ENCODE measurements around the gene MARVELD1.
"Not testable (repeated sequence)": the region's sequence is repeated elsewhere in the genome, so short reads cannot be mapped to it uniquely, and the experiment has no call there.

The MARVELD1 gene

DNA sequence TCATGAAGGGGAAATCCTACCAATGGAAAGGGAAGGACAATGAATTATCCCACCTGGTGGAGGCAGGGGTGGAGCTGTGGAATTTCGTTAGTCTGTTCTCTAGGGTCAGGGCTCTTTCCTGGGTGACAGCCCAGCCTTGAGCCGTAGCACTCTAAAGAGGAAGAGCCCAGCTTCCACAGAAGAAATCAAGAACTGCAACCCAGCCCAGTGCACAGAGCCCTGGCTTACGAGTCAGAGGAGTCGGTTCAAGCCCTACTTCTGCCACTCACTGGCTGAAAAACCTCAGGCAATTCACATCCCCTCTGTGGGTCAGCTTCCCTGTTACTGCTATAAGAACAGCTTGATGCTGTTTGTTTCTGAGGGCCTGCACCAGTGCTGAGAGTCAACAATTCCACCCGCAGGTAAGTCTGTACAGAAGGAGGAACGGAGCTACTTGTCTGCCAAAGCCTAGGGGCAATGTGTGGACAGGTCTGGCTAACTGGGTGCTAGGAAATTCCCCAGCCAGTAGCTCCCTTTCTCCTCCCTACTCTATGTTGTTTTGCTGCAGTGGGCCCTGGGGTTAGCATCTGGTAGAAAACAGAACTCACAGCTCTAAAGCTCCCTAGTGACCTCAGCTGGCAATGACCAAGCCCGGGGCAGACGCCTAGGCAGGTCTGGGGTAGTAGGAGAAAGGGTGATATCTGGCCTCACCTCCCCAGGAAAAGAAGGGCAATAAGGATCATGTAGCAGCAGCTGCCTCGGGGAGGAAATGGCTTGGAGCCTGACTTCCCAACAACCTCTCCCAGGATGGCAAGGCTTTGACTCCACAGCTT, 29.8 kb upstream of the MARVELD1 start:
- WGBS, 2 experiments: 82% methylated on average over 9 of the region's 9 CpGs
- no peak overlapping the region for H3K27ac ChIP-seq (ENCODE audit: insufficient read depth, low read depth, low read length, poor library complexity, severe bottlenecking)
- H3K9me3 ChIP-seq (ENCODE audit: control insufficient read depth, low read length): no peaks in the 10 kb centered on the region
- peaks cover 17% of the 10 kb centered on the region for H3K4me1 ChIP-seq (ENCODE audit: control insufficient read depth, insufficient read depth, low read length)
- H3K4me3 ChIP-seq (ENCODE audit: insufficient read depth, low read depth, low read length): no peak overlapping the region
- peaks cover 6% of the 10 kb centered on the region for H3K27me3 ChIP-seq (ENCODE audit: control insufficient read depth, insufficient read depth, low read length, poor library complexity, severe bottlenecking)
- no peaks in the 10 kb centered on the region for H3K36me3 ChIP-seq (ENCODE audit: control insufficient read depth, insufficient read depth, low read length)

DNA sequence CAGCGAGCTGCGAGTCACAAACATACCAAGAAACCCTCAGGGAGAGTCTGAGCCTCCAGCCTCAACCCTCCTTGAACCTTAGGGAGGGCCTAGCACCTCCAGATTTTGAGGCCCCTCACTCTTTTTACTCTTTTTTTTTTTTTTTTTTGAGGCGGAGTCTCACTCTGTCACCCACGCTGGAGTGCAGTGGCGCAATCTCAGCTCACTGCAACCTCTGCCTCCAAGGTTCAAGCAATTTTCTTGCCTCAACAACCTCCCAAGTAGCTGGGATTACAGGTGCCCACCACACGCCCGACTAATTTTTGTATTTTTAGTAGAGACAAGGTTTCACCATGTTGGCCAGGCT, 29.2 kb upstream of the MARVELD1 start:
- not testable (repeated sequence) for H3K27me3 ChIP-seq (ENCODE audit: control insufficient read depth, insufficient read depth, low read length, poor library complexity, severe bottlenecking); H3K9me3 ChIP-seq (ENCODE audit: control insufficient read depth, low read length); H3K36me3 ChIP-seq (ENCODE audit: control insufficient read depth, insufficient read depth, low read length); H3K4me3 ChIP-seq (ENCODE audit: insufficient read depth, low read depth, low read length); H3K27ac ChIP-seq (ENCODE audit: insufficient read depth, low read depth, low read length, poor library complexity, severe bottlenecking)
- WGBS, 2 experiments: 88 to 92% methylated on average over 7 of the region's 7 CpGs
- peaks cover 17% of the 10 kb centered on the region for H3K4me1 ChIP-seq (ENCODE audit: control insufficient read depth, insufficient read depth, low read length)

DNA sequence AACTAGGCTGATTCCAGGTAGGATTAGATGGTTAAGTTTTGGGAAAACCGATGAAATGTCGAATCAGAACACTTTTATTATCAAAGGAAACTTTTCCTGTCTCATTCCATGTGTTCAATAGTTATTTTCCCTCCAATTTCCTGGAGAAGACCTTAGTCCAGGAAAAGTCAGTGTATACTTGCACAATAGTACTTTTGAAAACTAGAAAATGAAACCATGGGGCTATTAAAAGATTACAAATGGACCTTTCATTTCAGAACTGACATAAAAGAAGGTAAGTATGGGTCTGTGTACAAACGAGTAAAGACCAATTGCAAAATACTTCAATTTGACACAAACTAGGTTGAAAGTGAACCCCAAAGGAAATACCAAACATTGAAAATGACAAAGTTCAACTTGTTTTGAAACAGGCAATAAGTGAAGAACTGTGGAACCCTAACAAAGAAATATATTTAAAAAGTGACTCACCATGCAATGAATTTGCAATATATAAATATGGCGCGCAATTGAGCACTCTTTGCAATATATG, 28.6 kb upstream of the MARVELD1 start:
- no peak overlapping the region for H3K27ac ChIP-seq (ENCODE audit: insufficient read depth, low read depth, low read length, poor library complexity, severe bottlenecking)
- no peaks in the 10 kb centered on the region for H3K36me3 ChIP-seq (ENCODE audit: control insufficient read depth, insufficient read depth, low read length)
- WGBS, 2 experiments: 93 to 99% methylated on average over 4 to 5 of the region's 5 CpGs
- H3K4me3 ChIP-seq (ENCODE audit: insufficient read depth, low read depth, low read length): no peak overlapping the region
- H3K27me3 ChIP-seq (ENCODE audit: control insufficient read depth, insufficient read depth, low read length, poor library complexity, severe bottlenecking): peaks cover 6% of the 10 kb centered on the region
- H3K9me3 ChIP-seq (ENCODE audit: control insufficient read depth, low read length): no peaks in the 10 kb centered on the region
- H3K4me1 ChIP-seq (ENCODE audit: control insufficient read depth, insufficient read depth, low read length): peaks cover 17% of the 10 kb centered on the region

DNA sequence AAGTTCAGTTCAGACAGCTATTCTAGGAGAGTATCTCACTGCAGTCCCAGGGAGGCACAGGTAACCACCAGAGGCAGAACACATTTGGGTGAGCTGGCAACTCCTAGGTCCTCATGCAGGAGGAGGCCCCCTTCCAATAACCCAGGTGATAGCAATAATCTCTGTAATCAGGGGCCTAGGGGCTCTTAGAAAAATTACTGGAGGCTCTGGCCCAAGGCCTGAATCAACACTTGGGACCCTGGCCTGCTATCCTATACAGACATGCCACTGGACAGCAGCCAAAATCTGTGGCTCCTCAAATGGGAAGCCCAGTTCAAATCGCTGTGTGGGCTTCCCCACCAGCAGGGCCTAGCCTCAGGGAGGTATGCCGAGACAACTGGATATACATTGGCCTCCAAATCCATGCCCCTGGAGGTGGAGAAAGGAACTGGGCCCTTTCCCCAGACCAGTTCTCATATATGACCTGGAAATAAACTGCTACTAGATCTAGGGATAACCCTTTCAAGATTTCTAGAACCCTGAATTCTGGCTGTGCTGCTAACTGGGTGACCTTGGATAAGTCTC, 28.1 kb upstream of the MARVELD1 start:
- no peak overlapping the region for H3K27ac ChIP-seq (ENCODE audit: insufficient read depth, low read depth, low read length, poor library complexity, severe bottlenecking)
- no peaks in the 10 kb centered on the region for H3K9me3 ChIP-seq (ENCODE audit: control insufficient read depth, low read length)
- H3K27me3 ChIP-seq (ENCODE audit: control insufficient read depth, insufficient read depth, low read length, poor library complexity, severe bottlenecking): peaks cover 6% of the 10 kb centered on the region
- peaks cover 17% of the 10 kb centered on the region for H3K4me1 ChIP-seq (ENCODE audit: control insufficient read depth, insufficient read depth, low read length)
- no peaks in the 10 kb centered on the region for H3K36me3 ChIP-seq (ENCODE audit: control insufficient read depth, insufficient read depth, low read length)
- no peak overlapping the region for H3K4me3 ChIP-seq (ENCODE audit: insufficient read depth, low read depth, low read length)
- WGBS, 2 experiments: 75 to 79% methylated on average over 2 of the region's 2 CpGs

DNA sequence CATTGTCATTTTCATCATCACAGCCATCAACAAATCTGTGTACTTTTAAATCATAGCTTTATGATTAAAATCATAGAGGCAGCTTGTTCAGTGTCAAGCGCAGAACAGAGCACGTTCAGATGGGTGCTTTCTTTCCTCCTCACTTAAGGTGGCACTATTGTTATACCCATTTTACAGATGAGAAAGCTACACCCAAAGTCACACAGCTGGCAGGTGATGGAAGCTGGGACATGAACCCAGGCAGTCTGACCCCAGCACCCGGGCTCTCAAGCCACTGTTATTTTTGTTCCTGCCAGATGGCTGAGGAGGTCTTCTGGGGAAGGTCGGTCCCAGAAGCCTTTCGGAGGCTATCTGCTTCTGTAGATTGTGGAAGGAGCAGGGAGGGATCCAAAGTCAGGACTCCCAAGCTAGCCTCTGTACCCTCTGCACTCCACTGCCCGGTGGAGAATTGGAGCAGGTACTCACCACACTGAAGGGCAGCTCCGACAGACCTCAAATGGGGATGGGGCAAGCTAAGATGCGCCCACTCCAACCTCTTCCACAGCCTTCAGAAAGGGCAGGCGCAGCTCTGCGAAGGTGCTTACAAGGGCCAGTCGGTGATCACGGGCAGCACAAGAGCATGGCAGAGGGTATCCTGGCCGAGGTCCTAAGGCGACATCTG, 27.1 kb upstream of the MARVELD1 start:
- Histone ChIP-seq H3K27me3 (ENCODE audit: control insufficient read depth, insufficient read depth, low read length, poor library complexity, severe bottlenecking) (peaks cover 6% of the 10 kb centered on the region), H3K4me1 (ENCODE audit: control insufficient read depth, insufficient read depth, low read length) (peaks cover 17% of the 10 kb centered on the region), H3K27ac (ENCODE audit: insufficient read depth, low read depth, low read length, poor library complexity, severe bottlenecking) (peak overlapping the region; percentile 50), H3K36me3 (ENCODE audit: control insufficient read depth, insufficient read depth, low read length) (no peaks in the 10 kb centered on the region), H3K4me3 (ENCODE audit: insufficient read depth, low read depth, low read length) (peak overlapping the region; percentile 80), H3K9me3 (ENCODE audit: control insufficient read depth, low read length) (no peaks in the 10 kb centered on the region)
- 24 to 27% methylated on average over 14 of the region's 14 CpGs for WGBS, 2 experiments

DNA sequence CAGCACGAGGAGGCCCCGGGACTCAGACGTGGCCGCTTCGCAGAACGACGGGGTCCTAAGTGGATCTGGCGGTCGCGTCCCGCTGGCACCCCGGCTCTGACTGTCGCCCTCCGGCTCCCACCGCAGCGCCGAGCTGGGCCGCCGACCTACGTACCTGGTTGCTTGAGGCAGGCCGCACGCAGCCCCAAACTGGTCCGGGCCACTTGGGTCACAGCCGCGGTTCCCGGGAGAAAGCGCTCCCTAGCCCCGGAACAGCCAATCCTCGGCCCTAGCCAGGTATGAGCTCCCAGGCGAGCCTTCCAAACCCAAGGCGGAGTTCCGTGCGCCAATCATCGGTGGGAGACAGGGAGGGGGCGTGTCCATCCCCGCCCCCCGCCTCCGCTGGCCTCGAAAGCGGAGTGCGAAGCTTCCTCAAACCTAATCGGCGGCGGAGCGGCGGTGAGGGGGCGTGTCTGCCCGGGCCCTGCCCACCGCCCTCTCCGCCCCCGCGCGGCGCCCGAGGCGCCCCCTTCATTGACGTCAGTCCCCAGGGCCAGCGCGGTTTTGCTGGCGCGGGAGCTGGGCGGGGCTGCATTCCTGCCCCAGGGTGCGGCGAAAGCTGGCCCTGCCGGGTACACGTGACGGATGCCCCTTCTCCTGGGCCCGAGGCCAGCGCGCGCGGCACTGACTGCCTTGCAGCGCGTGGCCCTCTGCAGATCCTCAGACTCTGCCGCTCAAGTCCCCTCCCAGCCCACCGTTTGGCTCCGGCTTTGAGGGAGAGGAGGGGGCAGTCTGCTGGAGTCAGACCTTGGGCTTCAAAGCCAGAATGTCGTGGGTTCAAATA, 26.4 kb upstream of the MARVELD1 start, which contains the start of gene AVPI1:
Gene AVPI1 (minus strand): TSS at position 280 of the 823 bp plus-strand sequence. CDS start 7,336 bp downstream, outside the sequence.
- Histone ChIP-seq H3K36me3 (ENCODE audit: control insufficient read depth, insufficient read depth, low read length) (no peaks in the 10 kb centered on the region), H3K4me3 (ENCODE audit: insufficient read depth, low read depth, low read length) (peak within 1 kb of the TSS; percentile 80), H3K9me3 (ENCODE audit: control insufficient read depth, low read length) (no peaks in the 10 kb centered on the region), H3K4me1 (ENCODE audit: control insufficient read depth, insufficient read depth, low read length) (peaks cover 17% of the 10 kb centered on the region), H3K27ac (ENCODE audit: insufficient read depth, low read depth, low read length, poor library complexity, severe bottlenecking) (peak within 1 kb of the TSS; percentile 50), H3K27me3 (ENCODE audit: control insufficient read depth, insufficient read depth, low read length, poor library complexity, severe bottlenecking) (peaks cover 6% of the 10 kb centered on the region)
- 1% methylated on average over 78 of the region's 78 CpGs for WGBS, 2 experiments

DNA sequence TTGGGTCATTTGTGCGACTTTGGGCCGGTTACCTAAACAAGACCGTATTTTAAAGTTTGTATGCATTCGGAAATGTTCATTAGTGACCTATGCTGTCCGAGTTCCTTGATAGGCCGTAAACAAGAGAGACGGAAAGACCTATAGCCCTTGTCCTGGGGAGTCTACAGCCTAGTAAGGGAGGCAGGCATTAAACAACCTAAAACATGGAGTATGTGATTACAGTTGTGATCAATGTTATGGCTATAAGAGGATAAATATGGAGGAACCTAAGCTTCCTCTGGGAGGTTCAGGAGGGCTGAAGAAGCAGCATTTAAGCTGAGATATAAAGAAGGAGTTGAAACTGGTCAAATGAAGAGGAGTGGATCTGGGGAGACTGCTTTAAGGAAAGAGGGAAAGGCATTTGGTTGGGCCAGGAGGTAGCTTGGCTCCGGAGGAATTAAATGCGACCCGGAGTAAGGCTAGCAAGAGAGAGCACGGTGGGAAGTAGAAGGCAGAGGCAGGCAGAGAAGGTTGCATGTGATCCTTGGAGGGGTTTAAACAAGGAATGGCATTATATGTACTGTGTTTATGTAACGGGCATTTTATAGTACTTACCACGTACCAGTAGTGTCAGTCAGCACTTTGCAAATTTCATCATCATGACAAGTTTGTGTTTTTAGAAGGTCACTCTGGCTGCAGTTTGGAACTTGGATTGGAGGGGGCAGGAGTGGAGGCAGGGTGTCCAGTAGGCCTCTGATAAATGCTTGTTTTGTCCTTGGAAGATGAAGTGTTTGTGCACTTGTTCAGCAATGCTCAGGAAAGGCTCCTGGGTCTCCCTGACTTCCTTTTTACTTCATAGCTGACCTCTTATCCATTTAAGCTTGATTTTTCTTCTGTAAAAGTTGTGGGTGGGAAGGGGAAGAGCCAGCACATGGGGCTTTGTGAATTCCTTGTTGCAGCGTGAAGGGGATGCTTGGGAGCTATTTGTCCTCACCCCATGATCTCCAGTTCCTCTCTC, 25.4 kb upstream of the MARVELD1 start:
- no peaks in the 10 kb centered on the region for H3K9me3 ChIP-seq (ENCODE audit: control insufficient read depth, low read length)
- H3K27me3 ChIP-seq (ENCODE audit: control insufficient read depth, insufficient read depth, low read length, poor library complexity, severe bottlenecking): peaks cover 6% of the 10 kb centered on the region
- H3K36me3 ChIP-seq (ENCODE audit: control insufficient read depth, insufficient read depth, low read length): no peaks in the 10 kb centered on the region
- no peak overlapping the region for H3K27ac ChIP-seq (ENCODE audit: insufficient read depth, low read depth, low read length, poor library complexity, severe bottlenecking)
- 79 to 83% methylated on average over 14 of the region's 14 CpGs for WGBS, 2 experiments
- H3K4me1 ChIP-seq (ENCODE audit: control insufficient read depth, insufficient read depth, low read length): peaks cover 17% of the 10 kb centered on the region
- H3K4me3 ChIP-seq (ENCODE audit: insufficient read depth, low read depth, low read length): peak overlapping the region; percentile 34

DNA sequence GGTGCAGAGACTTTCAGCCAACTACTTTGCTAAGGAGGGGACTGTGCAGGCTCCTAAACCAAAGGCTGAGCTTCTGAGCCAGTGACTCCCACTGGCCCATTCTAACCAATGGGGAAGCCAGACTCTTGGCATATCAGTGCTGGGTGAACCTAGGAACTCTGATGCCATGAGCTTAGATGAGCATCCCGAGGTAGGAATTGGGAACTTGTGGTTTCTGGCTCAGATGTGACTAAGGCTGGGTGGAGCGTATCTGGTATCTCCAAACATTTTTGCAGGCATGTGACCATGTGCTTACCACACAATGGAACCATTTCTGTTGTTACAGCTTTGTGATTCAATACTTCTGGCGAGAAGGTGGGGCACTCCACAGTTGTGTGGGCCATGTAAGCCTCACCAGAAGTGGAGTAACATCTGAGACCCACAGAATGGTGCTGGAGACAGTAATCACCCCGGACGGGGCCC, 23.9 kb upstream of the MARVELD1 start:
- Histone ChIP-seq H3K27ac (ENCODE audit: insufficient read depth, low read depth, low read length, poor library complexity, severe bottlenecking) (no peak overlapping the region), H3K9me3 (ENCODE audit: control insufficient read depth, low read length) (no peaks in the 10 kb centered on the region), H3K4me1 (ENCODE audit: control insufficient read depth, insufficient read depth, low read length) (peaks cover 17% of the 10 kb centered on the region), H3K36me3 (ENCODE audit: control insufficient read depth, insufficient read depth, low read length) (no peaks in the 10 kb centered on the region), H3K4me3 (ENCODE audit: insufficient read depth, low read depth, low read length) (no peak overlapping the region), H3K27me3 (ENCODE audit: control insufficient read depth, insufficient read depth, low read length, poor library complexity, severe bottlenecking) (peaks cover 6% of the 10 kb centered on the region)
- WGBS, 2 experiments: 90 to 95% methylated on average over 5 of the region's 5 CpGs

DNA sequence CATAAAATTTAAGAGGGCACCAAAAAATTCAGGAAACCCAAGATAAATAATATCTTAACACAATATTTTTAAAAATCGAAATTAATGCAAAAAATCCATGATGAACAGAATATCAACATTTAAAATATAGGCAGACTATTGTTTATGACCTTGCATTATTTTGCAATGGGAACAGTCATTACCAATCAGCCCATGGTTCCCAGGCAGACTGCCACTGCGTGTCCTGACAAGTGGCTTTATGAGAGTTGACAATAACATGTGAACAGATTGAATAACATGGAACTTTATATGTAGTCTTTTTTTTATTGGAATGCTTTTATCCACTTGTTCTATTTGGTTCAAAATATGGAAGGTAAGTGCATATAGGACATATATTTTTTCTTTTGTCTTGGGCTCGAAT, 23.4 kb upstream of the MARVELD1 start:
- Histone ChIP-seq H3K27ac (ENCODE audit: insufficient read depth, low read depth, low read length, poor library complexity, severe bottlenecking) (no peak overlapping the region), H3K9me3 (ENCODE audit: control insufficient read depth, low read length) (no peaks in the 10 kb centered on the region), H3K4me3 (ENCODE audit: insufficient read depth, low read depth, low read length) (no peak overlapping the region), H3K36me3 (ENCODE audit: control insufficient read depth, insufficient read depth, low read length) (no peaks in the 10 kb centered on the region), H3K27me3 (ENCODE audit: control insufficient read depth, insufficient read depth, low read length, poor library complexity, severe bottlenecking) (peaks cover 6% of the 10 kb centered on the region), H3K4me1 (ENCODE audit: control insufficient read depth, insufficient read depth, low read length) (peaks cover 17% of the 10 kb centered on the region)
- WGBS, 2 experiments: 92 to 100% methylated on average over 2 to 3 of the region's 3 CpGs

Data from ectodermal cell (in vitro differentiated cells).